ENCODE measurements around the gene S1PR2. TPM values are rescaled to one million over a fixed set of nuclear protein-coding genes. Genes with fewer than 3 reads are reported as not detected.
A peak's percentile ranks its signal among the peaks of the same experiment; 100 is the strongest.

S1PR2 gene
- total and polyA plus RNA-seq, 9 of the 15 experiments (the other 6 are each of a cell fraction or from before 2014, with no cell fraction given): 1.5 to 3.9 (median 2.0) TPM

DNA sequence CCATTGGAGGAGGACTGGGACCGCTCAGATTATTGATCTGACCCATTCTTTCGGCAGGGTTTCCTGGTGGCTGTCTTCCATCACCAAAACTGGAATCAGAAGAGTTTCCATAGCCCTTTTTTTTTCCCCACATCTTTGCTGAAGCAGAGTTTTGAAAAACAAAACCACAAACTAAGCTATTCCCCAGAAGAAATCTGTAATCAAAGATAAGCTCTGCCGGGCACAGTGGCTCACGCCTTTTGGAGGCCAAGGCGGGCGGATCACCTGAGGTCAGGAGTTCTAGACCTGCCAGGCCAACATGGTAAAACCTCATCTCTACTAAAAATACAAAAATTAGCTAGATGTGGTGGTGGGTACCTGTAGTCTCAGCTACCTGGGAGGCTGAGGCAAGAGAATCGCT, 35.6 kb upstream of the S1PR2 start:
- Histone ChIP-seq H3K4me1 (replicated peaks in 1 of 2; ENCODE audit: control insufficient read depth in 2 of 2, insufficient read depth in 2 of 2, low read length in 2 of 2) (peaks cover 12 to 29% of the 10 kb centered on the region in 2 experiments; a peak in 4 of 5 replicates), H3K4me3 (no peak overlapping the region), H3K36me3 (ENCODE audit: control insufficient read depth, insufficient read depth, low read length) (no peaks in the 10 kb centered on the region), H3K79me2 (ENCODE audit: control insufficient read depth, insufficient read depth, low read length) (peaks cover 19% of the 10 kb centered on the region), H3K9me1 (ENCODE audit: control insufficient read depth, insufficient read depth, low read length) (no peaks in the 10 kb centered on the region), H3K27ac (ENCODE audit: extremely low read depth, low read depth, low read length) (no peak overlapping the region), H3K27me3 (ENCODE audit: control insufficient read depth in 2 of 2, insufficient read depth in 2 of 2, low read length in 2 of 2) (no peaks in the 10 kb centered on the region), H2AFZ (ENCODE audit: low read depth, low read length) (no peak overlapping the region), H4K20me1 (replicated peaks; ENCODE audit: control insufficient read depth, insufficient read depth, low read length) (no peaks in the 10 kb centered on the region), H3K9ac (ENCODE audit: insufficient read depth in 1 of 2, low read depth in 2 of 2, low read length in 2 of 2) (no peak overlapping the region), H3K4me2 (ENCODE audit: insufficient read depth, low read length) (no peak overlapping the region), H3K9me3 (replicated peaks; ENCODE audit: control insufficient read depth, insufficient read depth, low read depth, low read length) (no peaks in the 10 kb centered on the region)
- TF ChIP-seq ADNP (tag; IDR thresholded peaks at IDR 0.05) (peak; percentile 30; the same call in 1 of the 2 replicates), NKRF (IDR thresholded peaks at IDR 0.05; ENCODE audit: borderline replicate concordance) (no peak), CBX2 (IDR thresholded peaks at IDR 0.05; ENCODE audit: insufficient read depth, low read length, poor library complexity, severe bottlenecking) (no peak)
- ATAC-seq (no peak), FAIRE-seq (no peak), DNase-seq (ENCODE audit: extremely low read depth in 1 of 4, low spot score in 3 of 4) (no peak)
- CTCF ChIA-PET (ENCODE audit: low intra/inter-chr PET ratio): interaction anchor here (0.7 kb wide), 1 partner anchor 123 kb away, joined by 3 read pairs; no protein-coding TSS in a partner anchor
- in situ Hi-C loops (cut with MboI) (no loop called here), intact Hi-C loops (cut with micrococcal nuclease) (no loop called here)
- WGBS (ENCODE audit: insufficient coverage, low coverage, missing lambda C conversion rate): 40% methylated on average over 7 of the region's 7 CpGs
- POLR2A ChIA-PET: interaction anchor here (0.7 to 1.1 kb wide), 2 partner anchors 122 to 1114 kb away, joined by 3 to 4 read pairs; no protein-coding TSS in a partner anchor
- no TSS peak for BruUV-seq (replicated peaks)

Data from K562 (cell line).